Left lung (tissue), 10 donors: ENCODE data around the gene F3. TPM values are rescaled to one million over a fixed set of nuclear protein-coding genes. Genes with fewer than 3 reads are reported as not detected.

ENCODE experiments used
- ATAC-seq: fragments of 200-7000 bp; cut with Tn5 transposase; one replicate; pipeline ENCODE4 v1.9.1; 2020; ENCODE audit warnings: moderate library complexity
- DNase-seq, 4 donors: peaks; one replicate each; pipeline ENCODE4 v3.0.0-alpha.2; 2013 to 2020
- H3K27ac ChIP-seq, 2 donors: fragments of 200-600 bp; sonication (generic) in 1 of 2; one replicate each; pipeline versions ENCODE4 v1.5.0 to v1.8.0; 2020 to 2021
- H3K27me3 ChIP-seq, 2 donors: fragments of 200-600 bp; sonication (generic) in 1 of 2; one replicate each; pipeline versions ENCODE4 v1.5.0 to v1.8.0; 2020 to 2021
- H3K36me3 ChIP-seq, 2 donors: fragments of 200-600 bp; sonication (generic) in 1 of 2; one replicate each; pipeline versions ENCODE4 v1.5.0 to v1.8.0; 2020 to 2021
- H3K4me1 ChIP-seq, 2 donors: fragments of 200-600 bp; one replicate each; pipeline ENCODE4 v1.8.0; 2021
- H3K4me3 ChIP-seq, 2 donors: fragments of 200-600 bp; sonication (generic) in 1 of 2; one replicate each; pipeline versions ENCODE4 v1.5.0 to v1.8.0; 2020 to 2021; ENCODE audit warnings: mild to moderate bottlenecking in 1 of 2
- H3K9me3 ChIP-seq, 2 donors: fragments of 200-600 bp; sonication (generic) in 1 of 2; one replicate each; pipeline versions ENCODE4 v1.5.0 to v1.8.0; 2020 to 2021
- CTCF ChIP-seq, 2 donors: fragments of 200-600 bp; sonication (generic) in 1 of 2; IDR thresholded peaks; one replicate each; pipeline versions ENCODE4 v1.5.0 to v1.8.0; 2021; ENCODE audit warnings: antibody characterized with exemption in 2 of 2
- intact Hi-C, 2 donors: fragments of 100-400 bp; cut with DNase I; formaldehyde crosslinking; loops; one replicate each; pipeline versions ENCODE4 v1.11.2 to v1.14.2; 2022
- polyA plus RNA-seq, 6 donors: library from polyadenylated mRNA; unstranded; fragments of 120-200 nt; gene quantifications; one replicate each; pipeline ENCODE4 v1.2.1, GENCODE V29; 2013; ENCODE audit not compliant: insufficient read length in 6 of 6
- total RNA-seq, 2 donors: library from RNA; stranded (reverse); fragmentation: NEBNext Ultra II Directional; extraction: Animal tissue kit (Norgen Biotek cat#: 25700); gene quantifications; one replicate each; pipeline ENCODE4 v1.2.1, GENCODE V29; 2021
- donor health status: DM: no; HTN: yes; CAD: no.
- donor health status: DM: no; HTN: no; CAD: no.

The F3 gene
- total and polyA plus RNA-seq, 8 donors: 3.4 to 191 (median 6.6) TPM

- intact Hi-C loops: no loop called here
- no peaks in the 10 kb centered on the region for H3K36me3 ChIP-seq
- H3K27ac ChIP-seq: no peak overlapping the region
- H3K4me1 ChIP-seq: no peaks in the 10 kb centered on the region
- H3K27me3 ChIP-seq: no peaks in the 10 kb centered on the region
- ATAC-seq: peak; percentile 64
- peak in 1 of 4 donors; percentile 50 for DNase-seq
- no peaks in the 10 kb centered on the region for H3K9me3 ChIP-seq
- H3K4me3 ChIP-seq: no peak overlapping the region
- no peak for TF ChIP-seq CTCF (IDR thresholded peaks at IDR 0.05)
These were observed 9.3 kb upstream of the F3 start for GRCh38 chr1:94550800-94551241.

- ATAC-seq (no peak), DNase-seq (no peak)
- TF ChIP-seq CTCF (IDR thresholded peaks at IDR 0.05): no peak
- Histone ChIP-seq H3K27ac (no peak overlapping the region), H3K4me1 (no peaks in the 10 kb centered on the region), H3K4me3 (no peak overlapping the region), H3K9me3 (no peaks in the 10 kb centered on the region), H3K36me3 (no peaks in the 10 kb centered on the region), H3K27me3 (no peaks in the 10 kb centered on the region)
- intact Hi-C loops: no loop called here
These were observed 8.8 kb upstream of the F3 start for GRCh38 chr1:94550396-94550795.

- TF ChIP-seq CTCF (IDR thresholded peaks at IDR 0.05): no peak
- Histone ChIP-seq H3K27me3 (no peaks in the 10 kb centered on the region), H3K9me3 (no peaks in the 10 kb centered on the region), H3K4me1 (peaks cover 0 to 2% of the 10 kb centered on the region in 2 donors), H3K36me3 (no peaks in the 10 kb centered on the region), H3K4me3 (no peak overlapping the region), H3K27ac (no peak overlapping the region)
- intact Hi-C loops: no loop called here
- ATAC-seq: no peak
- no peak for DNase-seq
These were observed 8.1 kb upstream of the F3 start for GRCh38 chr1:94549706-94550105.

- intact Hi-C loops: no loop called here
- no peak for TF ChIP-seq CTCF (IDR thresholded peaks at IDR 0.05)
- ATAC-seq: no peak
- Histone ChIP-seq H3K27me3 (peaks cover 0 to 29% of the 10 kb centered on the region in 2 donors), H3K27ac (no peak overlapping the region), H3K4me1 (peaks cover 22 to 32% of the 10 kb centered on the region in 2 donors), H3K36me3 (no peaks in the 10 kb centered on the region), H3K9me3 (no peaks in the 10 kb centered on the region), H3K4me3 (no peak overlapping the region)
- DNase-seq: no peak
These were observed 3.3 kb upstream of the F3 start for GRCh38 chr1:94544706-94545490.

- Histone ChIP-seq H3K4me1 (peaks cover 22 to 32% of the 10 kb centered on the region in 2 donors), H3K27ac (peak overlapping the region in 1 of 2 donors; percentile 10), H3K4me3 (no peak overlapping the region), H3K27me3 (peaks cover 0 to 29% of the 10 kb centered on the region in 2 donors), H3K9me3 (no peaks in the 10 kb centered on the region), H3K36me3 (no peaks in the 10 kb centered on the region)
- ATAC-seq: no peak
- DNase-seq: no peak
- intact Hi-C loops: no loop called here
- TF ChIP-seq CTCF (IDR thresholded peaks at IDR 0.05): no peak
These were observed 2.5 kb upstream of the F3 start for GRCh38 chr1:94543893-94544635.
